IMR-90 (cell line): ENCODE results near the gene TRAIP. TPM values are rescaled to one million over a fixed set of nuclear protein-coding genes. Genes with fewer than 3 reads are reported as not detected.

Experiments
- ATAC-seq: fragments of 200-7000 bp; cut with Tn5 transposase; 2 replicates; pipeline ENCODE4 v1.9.1; 2020; ENCODE audit warnings: low read depth, mild to moderate bottlenecking, moderate library complexity
- BruUV-seq: library from RNA; stranded (reverse); fragments of 400-500 nt; replicated peaks from 2 replicates; lab custom pipeline; 2021; lab: Mats Ljungman, UMichigan
- CTCF ChIA-PET: fragments of 300-600 bp; formaldehyde crosslinking; extraction: SDS; loops from one replicate; lab custom pipeline; 2021; ENCODE audit warnings: antibody characterized with exemption; lab: Yijun Ruan, JAX
- POLR2A ChIA-PET: fragments of 300-600 bp; sonication (Branson Sonifier 250); formaldehyde crosslinking; loops from one replicate; lab custom pipeline; 2022; ENCODE audit warnings: antibody characterized with exemption; ENCODE audit not compliant: unreplicated experiment; lab: Charles Lee
- DNase-seq: peaks from one replicate; pipeline ENCODE4 v3.0.0; 2013
- H2AFZ ChIP-seq: replicated peaks from 2 replicates; pipeline ENCODE3; 2013; ENCODE audit warnings: low read length, mild to moderate bottlenecking; ENCODE audit not compliant: poor library complexity
- H2AK5ac ChIP-seq: 2 replicates; pipeline ENCODE4 v1.6.1; 2013; ENCODE audit warnings: low read depth, low read length, inconsistent platforms
- H2AK9ac ChIP-seq: replicated peaks from 2 replicates; pipeline ENCODE3; 2013; ENCODE audit warnings: mild to moderate bottlenecking, low read depth, low read length, moderate library complexity; ENCODE audit not compliant: poor library complexity
- H2BK120ac ChIP-seq: 2 replicates; pipeline ENCODE4 v1.6.1; 2013; ENCODE audit warnings: low read depth, low read length, inconsistent platforms
- H2BK15ac ChIP-seq: 3 replicates; pipeline ENCODE4 v1.6.1; 2013; ENCODE audit warnings: low read depth, low read length, inconsistent platforms
- H2BK20ac ChIP-seq: 2 replicates; pipeline ENCODE4 v1.6.1; 2013; ENCODE audit warnings: low read depth, mild to moderate bottlenecking, inconsistent platforms, low read length, moderate library complexity
- H2BK5ac ChIP-seq: 2 replicates; pipeline ENCODE4 v1.6.1; 2013; ENCODE audit warnings: mild to moderate bottlenecking, low read depth, low read length, inconsistent platforms; ENCODE audit not compliant: poor library complexity, severe bottlenecking
- H3K14ac ChIP-seq: replicated peaks from 2 replicates; pipeline ENCODE4 v1.6.1; 2013; ENCODE audit warnings: low read depth, low read length, inconsistent platforms
- H3K18ac ChIP-seq: 2 replicates; pipeline ENCODE4 v1.6.1; 2013; ENCODE audit warnings: low read depth, low read length, control low read depth
- H3K23ac ChIP-seq: 2 replicates; pipeline ENCODE4 v1.6.1; 2013; ENCODE audit warnings: low read depth, low read length, inconsistent platforms
- H3K27ac ChIP-seq: 2 replicates; pipeline ENCODE4 v1.5.1; 2013; ENCODE audit warnings: mild to moderate bottlenecking, control low read depth, low read length; ENCODE audit not compliant: insufficient read depth
- H3K27me3 ChIP-seq: 2 replicates; pipeline ENCODE4 v1.6.1; 2013; ENCODE audit warnings: low read length; ENCODE audit not compliant: control insufficient read depth, insufficient read depth
- H3K36me3 ChIP-seq: 2 replicates; pipeline ENCODE4 v1.6.1; 2013; ENCODE audit warnings: low read length, mixed read lengths; ENCODE audit not compliant: control insufficient read depth, insufficient read depth
- H3K4ac ChIP-seq: 2 replicates; pipeline ENCODE4 v1.6.1; 2013; ENCODE audit warnings: low read depth, low read length, inconsistent platforms
- H3K4me1 ChIP-seq: 2 replicates; pipeline ENCODE4 v1.6.1; 2013; ENCODE audit warnings: low read length, mixed read lengths; ENCODE audit not compliant: control insufficient read depth, insufficient read depth
- H3K4me2 ChIP-seq: 2 replicates; pipeline ENCODE4 v1.6.1; 2013; ENCODE audit warnings: low read depth, mild to moderate bottlenecking, control low read depth, low read length, moderate library complexity
- H3K4me3 ChIP-seq: 2 replicates; pipeline ENCODE4 v1.5.1; 2013; ENCODE audit warnings: low read depth, mild to moderate bottlenecking, control low read depth, low read length, moderate library complexity; ENCODE audit not compliant: insufficient read depth
- H3K56ac ChIP-seq: 2 replicates; pipeline ENCODE4 v1.6.1; 2013; ENCODE audit warnings: low read length, inconsistent platforms; ENCODE audit not compliant: insufficient read depth; ENCODE audit errors: extremely low read depth
- H3K79me1 ChIP-seq, 2 experiments: 2 replicates each; pipeline ENCODE4 v1.6.1; 2013; ENCODE audit warnings: low read length in 2 of 2, inconsistent platforms in 1 of 2, low read depth in 1 of 2
- H3K9ac ChIP-seq: 2 replicates; pipeline ENCODE4 v1.6.1; 2013; ENCODE audit warnings: low read depth, low read length, control low read depth
- H3K9me1 ChIP-seq: 2 replicates; pipeline ENCODE4 v1.6.1; 2013; ENCODE audit warnings: low read length, inconsistent platforms; ENCODE audit not compliant: insufficient read depth
- H3K9me3 ChIP-seq: 2 replicates; pipeline ENCODE4 v1.6.1; 2013; ENCODE audit warnings: low read length; ENCODE audit not compliant: control insufficient read depth, insufficient read depth
- H4K20me1 ChIP-seq: 2 replicates; pipeline ENCODE4 v1.6.1; 2013; ENCODE audit warnings: low read length, inconsistent platforms; ENCODE audit not compliant: insufficient read depth
- H4K5ac ChIP-seq: 2 replicates; pipeline ENCODE4 v1.6.1; 2013; ENCODE audit warnings: mild to moderate bottlenecking, low read depth, low read length, control low read depth
- H4K8ac ChIP-seq, 2 experiments: 2 replicates each; pipeline ENCODE4 v1.6.1; 2013; ENCODE audit warnings: low read depth in 2 of 2, low read length in 2 of 2, control low read depth in 1 of 2, inconsistent platforms in 1 of 2
- H4K91ac ChIP-seq: 2 replicates; pipeline ENCODE4 v1.6.1; 2013; ENCODE audit warnings: low read depth, low read length, inconsistent platforms; ENCODE audit not compliant: insufficient read depth
- BHLHE40 ChIP-seq: fragments of 150-350 bp; IDR thresholded peaks from 2 replicates; pipeline ENCODE4 v1.6.1; 2016; ENCODE audit warnings: mild to moderate bottlenecking, low read depth, low read length
- CHD1 ChIP-seq: IDR thresholded peaks from 2 replicates; pipeline ENCODE4 v1.6.1; 2012; ENCODE audit warnings: low read depth, low read length, improper control_type of control experiment
- CTCF ChIP-seq: conservative IDR thresholded peaks from 2 replicates; pipeline ENCODE4 v1.5.1; 2012; ENCODE audit warnings: mild to moderate bottlenecking, low read depth, low read length, improper control_type of control experiment
- FOS ChIP-seq: fragments of 150-350 bp; IDR thresholded peaks from 2 replicates; pipeline ENCODE4 v1.6.1; 2016; ENCODE audit warnings: low read depth, low read length
- MAFK ChIP-seq: IDR thresholded peaks from 2 replicates; pipeline ENCODE4 v1.6.1; 2012; ENCODE audit warnings: low read depth, low read length, improper control_type of control experiment
- SMC3 ChIP-seq: fragments of 150-350 bp; IDR thresholded peaks from 2 replicates; pipeline ENCODE4 v1.6.1; 2016; ENCODE audit warnings: low read depth, mild to moderate bottlenecking, antibody characterized with exemption, low read length, moderate library complexity
- USF2 ChIP-seq: fragments of 150-350 bp; IDR thresholded peaks from 2 replicates; pipeline ENCODE4 v1.6.1; 2017; ENCODE audit warnings: mild to moderate bottlenecking, antibody characterized with exemption, low read length, low read depth
- WGBS, 2 experiments: methylation state at CpG; one replicate each; pipeline versions ENCODE4 v1.1.5 to v1.1.7; 2013; ENCODE audit warnings: missing lambda C conversion rate in 2 of 2; ENCODE audit not compliant: insufficient read length in 1 of 2; ENCODE audit errors: extremely low coverage in 2 of 2; 5-methylcytosine and 5-hydroxymethylcytosine counted together
- dilution Hi-C: fragments of 300-500 bp; cut with HindIII; formaldehyde crosslinking; loops from one replicate; pipeline ENCODE4 v1.14.3; 2018; ENCODE audit warnings: low sequenced_read_pairs; ENCODE audit not compliant: unreplicated experiment
- in situ Hi-C: fragments of 300-500 bp; cut with MboI; formaldehyde crosslinking; loops from 3 replicates; pipeline ENCODE4 v1.14.3; 2019; ENCODE audit warnings: low sequenced_read_pairs, inconsistent platforms, mixed read lengths
- intact Hi-C: fragments of 100-400 bp; cut with micrococcal nuclease; formaldehyde crosslinking; loops from 2 replicates; pipeline ENCODE4 v1.10.0; 2022
- polyA plus RNA-seq, 3 experiments: library from polyadenylated mRNA; depleted of rRNA; stranded (reverse); fragments of >200 nt; gene quantifications; 2 replicates each; pipeline ENCODE4 v1.2.3, GENCODE V29; 2012; ENCODE audit warnings: low replicate concordance in 1 of 3
- total RNA-seq: library from RNA; depleted of rRNA; stranded (reverse); fragments of >200 nt; gene quantifications from 2 replicates; pipeline ENCODE4 v1.2.3, GENCODE V29; 2012

Gene TRAIP
- total and polyA plus RNA-seq, 2 of the 4 experiments (the other 2 are of a cell fraction), result 6.3 to 9.2 TPM

- no peak for DNase-seq
- H2BK15ac ChIP-seq, result no peak overlapping the region
- H3K36me3 ChIP-seq, result no peaks in the 10 kb centered on the region
- ChIA-PET CTCF (no interaction called here), POLR2A (no interaction called here)
- intact Hi-C loops (no loop called here), in situ Hi-C loops (no loop called here), dilution Hi-C loops (no loop called here)
- no peaks in the 10 kb centered on the region for H4K20me1 ChIP-seq
- no peak overlapping the region for H2BK5ac ChIP-seq
- no peak overlapping the region for H2AFZ ChIP-seq
- no peak for ATAC-seq
- H4K5ac ChIP-seq, result no peak overlapping the region
- H3K18ac ChIP-seq, result no peak overlapping the region
- no peak overlapping the region for H3K4me3 ChIP-seq
- H3K9me3 ChIP-seq, result no peaks in the 10 kb centered on the region
- H3K9me1 ChIP-seq, result no peaks in the 10 kb centered on the region
- no peak overlapping the region for H3K4me2 ChIP-seq
- H3K9ac ChIP-seq, result no peak overlapping the region
- no peak overlapping the region for H4K8ac ChIP-seq
- WGBS, 2 experiments, result no CpG with 5 or more reads among the region's 3 CpGs
- H2AK5ac ChIP-seq, result no peak overlapping the region
- H3K14ac ChIP-seq, result no peak overlapping the region
- TF ChIP-seq CHD1 (no peak), BHLHE40 (no peak), CTCF (no peak), MAFK (no peak), USF2 (no peak), SMC3 (no peak), FOS (no peak)
- H3K56ac ChIP-seq, result no peak overlapping the region
- H2BK120ac ChIP-seq, result no peak overlapping the region
- no peaks in the 10 kb centered on the region for H3K4me1 ChIP-seq
- no peak overlapping the region for H3K23ac ChIP-seq
- H2BK20ac ChIP-seq, result no peak overlapping the region
- no peak overlapping the region for H3K4ac ChIP-seq
- H4K91ac ChIP-seq, result no peak overlapping the region
- no TSS peak for BruUV-seq
- H3K27ac ChIP-seq, result no peak overlapping the region
- no peaks in the 10 kb centered on the region for H3K27me3 ChIP-seq
- H2AK9ac ChIP-seq, result no peak overlapping the region
- no peaks in the 10 kb centered on the region for H3K79me1 ChIP-seq
Observed at GRCh38 chr3:49831341-49831740, 25.0 kb downstream of the TRAIP start.
